Keratinocyte (primary cell): ENCODE measurements around the gene WFIKKN1. TPM values are rescaled to one million over a fixed set of nuclear protein-coding genes. Genes with fewer than 3 reads are reported as not detected.

Source experiments
- DNase-seq: peaks from one replicate; pipeline ENCODE4 v3.0.0-alpha.2; 2011; ENCODE audit warnings: low read depth, missing footprints, low spot score
- FAIRE-seq: peaks from 2 replicates; lab custom pipeline; 2011; peaks lifted over from hg19 to GRCh38; lab: Jason Lieb, UNC
- H2AFZ ChIP-seq: 2 replicates; pipeline ENCODE4 v1.6.0; 2012; ENCODE audit warnings: low read length, control low read depth, inconsistent platforms; ENCODE audit not compliant: control insufficient read depth
- H3K27ac ChIP-seq: 2 replicates; pipeline ENCODE4 v1.5.1; 2011; ENCODE audit warnings: low read length; ENCODE audit not compliant: control insufficient read depth, insufficient read depth
- H3K27me3 ChIP-seq: 3 replicates; pipeline ENCODE4 v1.6.0; 2011; ENCODE audit warnings: low read length; ENCODE audit not compliant: control insufficient read depth, insufficient read depth; ENCODE audit errors: extremely low read depth
- H3K36me3 ChIP-seq, 2 experiments: 2 replicates in 1 of 2; 3 replicates in 1 of 2; pipeline ENCODE4 v1.5.1; 2011; ENCODE audit warnings: low read length in 2 of 2, mild to moderate bottlenecking in 1 of 2; ENCODE audit not compliant: control insufficient read depth in 2 of 2, insufficient read depth in 2 of 2; ENCODE audit errors: extremely low read depth in 1 of 2
- H3K4me1 ChIP-seq: 3 replicates; pipeline ENCODE4 v1.5.1; 2011; ENCODE audit warnings: low read length; ENCODE audit not compliant: control insufficient read depth, insufficient read depth; ENCODE audit errors: extremely low read depth
- H3K4me2 ChIP-seq: 3 replicates; pipeline ENCODE4 v1.6.0; 2011; ENCODE audit warnings: low read depth, low read length; ENCODE audit not compliant: control insufficient read depth, insufficient read depth; ENCODE audit errors: extremely low read depth
- H3K4me3 ChIP-seq, 3 experiments: fragments of 200-600 bp in 1 of 3; sonication (generic) in 1 of 3; 2 replicates in 2 of 3; 3 replicates in 1 of 3; pipeline ENCODE4 v1.5.1; 2011 to 2016; ENCODE audit warnings: low read length in 3 of 3, mild to moderate bottlenecking in 3 of 3, control low read depth in 2 of 3, inconsistent platforms in 1 of 3, low read depth in 1 of 3, mixed read lengths in 1 of 3, mixed run types in 1 of 3, moderate library complexity in 1 of 3; ENCODE audit not compliant: control insufficient read depth in 2 of 3, insufficient read depth in 2 of 3; ENCODE audit errors: extremely low read depth in 1 of 3
- H3K79me2 ChIP-seq: 2 replicates; pipeline ENCODE4 v1.6.0; 2012; ENCODE audit warnings: low read length; ENCODE audit not compliant: control insufficient read depth, insufficient read depth
- H3K9ac ChIP-seq: 3 replicates; pipeline ENCODE4 v1.6.0; 2011; ENCODE audit warnings: low read length; ENCODE audit not compliant: control insufficient read depth, insufficient read depth; ENCODE audit errors: extremely low read depth
- H3K9me1 ChIP-seq: 3 replicates; pipeline ENCODE4 v1.6.0; 2011; ENCODE audit warnings: low read length; ENCODE audit not compliant: control insufficient read depth, insufficient read depth; ENCODE audit errors: extremely low read depth
- H3K9me3 ChIP-seq: 2 replicates; pipeline ENCODE4 v1.5.1; 2012; ENCODE audit warnings: low read depth, low read length; ENCODE audit not compliant: control insufficient read depth
- H4K20me1 ChIP-seq: 3 replicates; pipeline ENCODE4 v1.6.0; 2011; ENCODE audit warnings: low read length; ENCODE audit not compliant: control insufficient read depth, insufficient read depth; ENCODE audit errors: extremely low read depth
- EZH2 ChIP-seq: IDR thresholded peaks from one replicate; pipeline ENCODE4 v1.6.1; 2012; ENCODE audit warnings: inconsistent platforms, mild to moderate bottlenecking, low read length, moderate library complexity
- dilution Hi-C: fragments of 300-500 bp; cut with MboI; formaldehyde crosslinking; loops from one replicate; pipeline ENCODE4 v1.7.0; 2020; ENCODE audit warnings: low sequenced_read_pairs; ENCODE audit not compliant: extremely low pct_ligation_motif_present
- polyA plus RNA-seq, 5 experiments: library from polyadenylated mRNA; depleted of rRNA in 3 of 5; stranded (reverse) in 3 of 5; stranded (forward) in 1 of 5; unstranded in 1 of 5; fragments of >200 nt; gene quantifications; 1 replicate in 1 of 5; 2 replicates in 3 of 5; 3 replicates in 1 of 5; pipeline versions ENCODE4 v1.2.1 to v1.2.3, GENCODE V29; 2011 to 2012; ENCODE audit warnings: missing spikeins in 2 of 5, low read depth in 1 of 5, low replicate concordance in 1 of 5
- TF ChIP-seq, protein P1 (sequence below), 3 experiments: IDR thresholded peaks in 1 of 3; conservative IDR thresholded peaks in 1 of 3; optimal IDR thresholded peaks in 1 of 3; 2 replicates in 2 of 3; 3 replicates in 1 of 3; pipeline versions ENCODE3 to v1.5.1; 2011; ENCODE audit warnings: low read length in 3 of 3, mild to moderate bottlenecking in 3 of 3, moderate library complexity in 2 of 3, control low read depth in 1 of 3, inconsistent platforms in 1 of 3; ENCODE audit not compliant: insufficient read depth in 2 of 3; ENCODE audit errors: extremely low read depth in 1 of 3

Gene WFIKKN1
- polyA plus RNA-seq, 1 donor (not counting 4 experiments of a cell fraction or from before 2014, with no cell fraction given) = not detected

DNA sequence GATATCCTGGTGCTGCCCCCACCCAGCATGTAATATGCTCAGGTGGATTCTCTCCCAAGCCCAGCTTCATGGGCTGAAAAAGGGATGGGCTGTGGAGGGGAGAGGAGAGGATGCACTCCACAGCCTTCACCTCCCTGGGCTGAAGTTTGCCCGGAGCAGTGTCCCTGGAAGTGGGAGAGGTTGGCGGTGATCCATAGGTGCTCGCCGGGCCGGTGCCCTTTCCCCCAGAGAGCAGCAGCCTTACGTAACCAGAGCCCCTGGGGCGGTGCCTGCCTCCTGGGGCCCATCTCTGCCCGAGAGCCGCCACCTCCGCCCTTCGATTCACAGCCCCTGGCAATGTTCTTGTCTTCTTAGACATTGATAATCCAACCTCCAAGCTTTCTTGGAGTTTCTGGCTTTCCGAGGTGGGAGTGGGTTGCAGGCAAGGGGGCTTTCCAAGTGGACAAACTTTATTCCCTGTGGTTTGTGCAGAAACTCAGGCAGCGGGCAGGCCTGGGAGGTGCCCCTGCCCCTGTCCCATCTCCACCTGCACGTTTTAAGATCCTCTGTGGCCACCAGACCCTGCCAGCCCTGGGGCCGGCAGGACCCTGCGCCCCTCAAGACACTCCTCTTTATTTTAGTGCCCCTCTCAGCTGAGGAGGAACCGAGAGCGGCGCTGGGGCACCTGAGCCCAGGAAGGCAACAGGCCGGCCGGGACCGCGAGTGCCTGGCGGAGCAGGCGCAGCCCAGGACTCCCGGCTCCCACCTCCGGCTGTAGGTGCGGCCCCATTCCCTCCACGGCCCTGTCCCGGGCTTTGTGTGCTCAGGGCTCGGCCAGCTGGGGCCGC, 15.3 kb downstream of the WFIKKN1 start:
- no peak overlapping the region for H3K4me2 ChIP-seq
- FAIRE-seq = no peak

DNA sequence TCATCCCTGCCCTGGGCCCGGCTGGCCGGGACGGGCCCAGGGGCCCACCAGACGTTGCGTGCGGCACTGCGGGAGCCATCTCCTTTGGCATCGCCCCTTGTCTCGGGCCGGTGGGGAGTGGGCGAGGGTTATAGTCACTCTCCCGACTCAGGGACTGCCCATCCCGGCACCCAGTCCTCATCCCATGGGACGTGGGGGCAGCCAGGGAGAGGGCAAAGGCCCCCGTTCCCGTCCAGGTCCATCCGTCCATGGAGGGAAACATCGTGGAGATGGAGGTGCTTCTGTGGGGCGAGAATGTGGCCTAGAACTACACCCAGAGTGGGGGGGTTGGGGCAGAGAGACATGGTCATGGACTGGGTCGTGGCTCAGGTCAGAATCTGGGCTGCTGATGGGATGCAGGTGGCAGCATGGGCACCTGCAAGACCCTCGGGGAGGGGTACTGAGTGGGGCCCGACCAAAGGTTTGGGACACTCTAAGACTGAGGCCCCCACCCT, 15.9 kb downstream of the WFIKKN1 start:
- H3K27me3 ChIP-seq = no peaks in the 10 kb centered on the region
- peaks cover 2% of the 10 kb centered on the region for H3K9me1 ChIP-seq
- H3K27ac ChIP-seq = no peak overlapping the region
- no peak overlapping the region for H2AFZ ChIP-seq
- no peaks in the 10 kb centered on the region for H3K9me3 ChIP-seq
- no peak overlapping the region for H3K4me3 ChIP-seq
- DNase-seq (no peak), FAIRE-seq (no peak)
- H4K20me1 ChIP-seq = no peaks in the 10 kb centered on the region
- dilution Hi-C loops = no loop called here
- H3K9ac ChIP-seq = no peak overlapping the region
- no peak overlapping the region for H3K4me2 ChIP-seq
- TF ChIP-seq, protein P1, sequence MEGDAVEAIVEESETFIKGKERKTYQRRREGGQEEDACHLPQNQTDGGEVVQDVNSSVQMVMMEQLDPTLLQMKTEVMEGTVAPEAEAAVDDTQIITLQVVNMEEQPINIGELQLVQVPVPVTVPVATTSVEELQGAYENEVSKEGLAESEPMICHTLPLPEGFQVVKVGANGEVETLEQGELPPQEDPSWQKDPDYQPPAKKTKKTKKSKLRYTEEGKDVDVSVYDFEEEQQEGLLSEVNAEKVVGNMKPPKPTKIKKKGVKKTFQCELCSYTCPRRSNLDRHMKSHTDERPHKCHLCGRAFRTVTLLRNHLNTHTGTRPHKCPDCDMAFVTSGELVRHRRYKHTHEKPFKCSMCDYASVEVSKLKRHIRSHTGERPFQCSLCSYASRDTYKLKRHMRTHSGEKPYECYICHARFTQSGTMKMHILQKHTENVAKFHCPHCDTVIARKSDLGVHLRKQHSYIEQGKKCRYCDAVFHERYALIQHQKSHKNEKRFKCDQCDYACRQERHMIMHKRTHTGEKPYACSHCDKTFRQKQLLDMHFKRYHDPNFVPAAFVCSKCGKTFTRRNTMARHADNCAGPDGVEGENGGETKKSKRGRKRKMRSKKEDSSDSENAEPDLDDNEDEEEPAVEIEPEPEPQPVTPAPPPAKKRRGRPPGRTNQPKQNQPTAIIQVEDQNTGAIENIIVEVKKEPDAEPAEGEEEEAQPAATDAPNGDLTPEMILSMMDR (optimal IDR thresholded peaks at IDR 0.05 in 1 of 3, IDR thresholded peaks at IDR 0.05 in 1 of 3, conservative IDR thresholded peaks at IDR 0.05 in 1 of 3; ENCODE audit: extremely low read depth in 1 of 3, insufficient read depth in 2 of 3, low read length in 3 of 3) = no peak
- no peak for TF ChIP-seq EZH2
- H3K79me2 ChIP-seq = peaks cover 6% of the 10 kb centered on the region
- peaks cover 16% of the 10 kb centered on the region for H3K4me1 ChIP-seq
- H3K36me3 ChIP-seq = no peaks in the 10 kb centered on the region

More for the DNA sequence above, 15.3 kb downstream of the WFIKKN1 start:
- no peak overlapping the region for H2AFZ ChIP-seq
- H3K4me3 ChIP-seq = no peak overlapping the region
- H3K4me1 ChIP-seq = peaks cover 16% of the 10 kb centered on the region
- no peaks in the 10 kb centered on the region for H4K20me1 ChIP-seq
- no peaks in the 10 kb centered on the region for H3K27me3 ChIP-seq
- no peak overlapping the region for H3K27ac ChIP-seq
- dilution Hi-C loops = no loop called here
- no peaks in the 10 kb centered on the region for H3K9me3 ChIP-seq
- peaks cover 2% of the 10 kb centered on the region for H3K9me1 ChIP-seq
- DNase-seq = no peak
- H3K79me2 ChIP-seq = peaks cover 6% of the 10 kb centered on the region
- H3K9ac ChIP-seq = no peak overlapping the region
- TF ChIP-seq, protein P1 (optimal IDR thresholded peaks at IDR 0.05 in 1 of 3, IDR thresholded peaks at IDR 0.05 in 1 of 3, conservative IDR thresholded peaks at IDR 0.05 in 1 of 3; ENCODE audit: extremely low read depth in 1 of 3, insufficient read depth in 2 of 3, low read length in 3 of 3) = no peak
- TF ChIP-seq EZH2 = no peak
- no peaks in the 10 kb centered on the region for H3K36me3 ChIP-seq
